ENCODE data around the gene LMCD1. TPM values are rescaled to one million over a fixed set of nuclear protein-coding genes. Genes with fewer than 3 reads are reported as not detected.
"Not testable (repeated sequence)": the region's sequence is repeated elsewhere in the genome, so short reads cannot be mapped to it uniquely, and the experiment has no call there.

LMCD1 gene
- total RNA-seq, 2 donors from 2014 or later = 2.2 to 2.9 TPM

DNA sequence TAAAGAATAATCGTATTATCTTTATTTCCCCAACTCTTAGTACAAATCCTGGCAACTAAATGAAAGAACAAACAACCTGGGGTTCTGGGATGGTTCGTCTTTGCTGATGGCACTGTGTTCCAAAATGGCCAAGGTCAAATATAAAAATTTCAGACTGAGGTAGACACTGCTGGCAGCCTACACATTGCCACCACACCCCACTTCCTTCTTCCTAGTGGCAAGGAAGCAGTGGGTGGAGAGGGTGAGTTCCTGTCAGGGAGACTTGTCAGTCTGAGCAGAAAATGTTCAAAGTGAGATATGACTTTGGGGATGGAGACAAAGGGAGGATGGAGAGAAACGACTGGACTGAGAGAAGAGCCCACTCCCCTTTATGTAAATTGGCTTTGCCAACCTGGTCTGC is 69.6 kb downstream of the LMCD1 start:
- no peak overlapping the region for H3K27ac Mint-ChIP-seq
- peaks cover 13% of the 10 kb centered on the region for H3K4me1 Mint-ChIP-seq (ENCODE audit: low read depth)
- no peak overlapping the region for H3K4me3 Mint-ChIP-seq
- H3K9me3 Mint-ChIP-seq = no peaks in the 10 kb centered on the region
- DNase-seq (no peak), ATAC-seq (replicated peaks in 1 of 2) (peak in 1 of 2 donors; percentile 30)
- H3K27me3 Mint-ChIP-seq (ENCODE audit: low read depth) = no peaks in the 10 kb centered on the region
- no peaks in the 10 kb centered on the region for H3K36me3 Mint-ChIP-seq (ENCODE audit: insufficient read depth in 2 of 2)

DNA sequence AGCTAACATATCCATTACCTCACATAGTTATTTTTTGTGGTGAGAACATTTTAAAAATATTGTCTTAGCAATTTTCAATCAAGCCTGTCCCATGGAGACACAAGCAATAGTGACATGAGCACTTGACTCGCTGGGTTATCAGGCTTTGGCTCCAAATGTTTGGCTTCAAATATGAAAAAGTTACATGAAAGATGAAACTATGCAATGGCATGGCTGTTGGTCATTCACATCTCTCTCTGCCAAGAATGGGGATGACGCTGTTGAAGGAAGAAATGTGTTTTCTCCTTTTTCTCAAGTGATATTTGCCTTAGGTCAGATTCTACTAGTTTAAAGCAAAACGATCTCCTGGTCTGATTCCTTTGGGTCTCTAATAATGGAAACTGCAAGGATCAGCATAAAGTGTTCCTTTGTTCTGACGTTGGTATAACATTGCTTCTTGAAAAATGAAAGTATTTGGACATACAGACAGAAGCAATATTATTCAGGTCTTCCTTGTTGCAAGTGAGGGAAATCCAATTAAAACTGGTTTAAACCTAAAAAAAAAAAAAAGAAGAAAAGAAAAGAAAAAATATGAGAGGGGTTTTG is 71.8 kb downstream of the LMCD1 start:
- no peak for ATAC-seq (replicated peaks in 1 of 2)
- Mint-ChIP-seq H3K4me3 (no peak overlapping the region), H3K4me1 (ENCODE audit: low read depth) (peaks cover 13% of the 10 kb centered on the region), H3K9me3 (no peaks in the 10 kb centered on the region), H3K27ac (no peak overlapping the region), H3K27me3 (ENCODE audit: low read depth) (no peaks in the 10 kb centered on the region), H3K36me3 (ENCODE audit: insufficient read depth in 2 of 2) (no peaks in the 10 kb centered on the region)
- DNase-seq = no peak

DNA sequence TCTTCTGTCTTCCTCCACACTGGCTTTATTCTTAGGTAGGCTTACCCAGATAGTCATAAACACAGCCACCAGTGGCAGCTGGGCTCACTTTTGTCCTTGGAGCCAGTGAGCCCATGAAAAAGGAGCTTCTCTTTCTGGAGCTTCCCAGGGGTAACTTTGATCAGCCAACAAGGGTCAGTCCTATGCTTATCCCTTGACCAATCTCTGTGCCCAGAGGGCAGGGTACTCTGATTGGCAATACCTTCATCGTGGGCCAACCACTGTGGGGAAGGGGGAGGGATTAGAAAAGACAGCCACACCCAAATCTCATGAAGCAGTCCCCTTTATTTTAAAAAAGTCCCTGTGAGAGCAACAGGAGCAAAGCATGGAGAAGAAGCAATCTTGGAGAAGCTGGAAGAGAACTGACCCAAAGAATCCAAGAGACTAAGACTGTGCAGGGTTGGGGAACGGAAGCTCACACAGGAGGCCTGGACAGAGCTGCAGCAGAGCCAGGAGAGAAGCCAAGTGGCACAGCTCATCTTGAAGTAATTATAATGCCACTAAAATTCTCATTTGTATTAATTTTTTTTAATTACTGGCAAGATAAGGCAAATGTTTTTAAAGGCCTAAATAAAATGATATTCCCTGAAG is 72.5 kb downstream of the LMCD1 start:
- Mint-ChIP-seq H3K27me3 (ENCODE audit: low read depth) (no peaks in the 10 kb centered on the region), H3K4me1 (ENCODE audit: low read depth) (peaks cover 13% of the 10 kb centered on the region), H3K9me3 (no peaks in the 10 kb centered on the region), H3K27ac (no peak overlapping the region), H3K36me3 (ENCODE audit: insufficient read depth in 2 of 2) (no peaks in the 10 kb centered on the region), H3K4me3 (no peak overlapping the region)
- DNase-seq = no peak
- ATAC-seq (replicated peaks in 1 of 2) = no peak

DNA sequence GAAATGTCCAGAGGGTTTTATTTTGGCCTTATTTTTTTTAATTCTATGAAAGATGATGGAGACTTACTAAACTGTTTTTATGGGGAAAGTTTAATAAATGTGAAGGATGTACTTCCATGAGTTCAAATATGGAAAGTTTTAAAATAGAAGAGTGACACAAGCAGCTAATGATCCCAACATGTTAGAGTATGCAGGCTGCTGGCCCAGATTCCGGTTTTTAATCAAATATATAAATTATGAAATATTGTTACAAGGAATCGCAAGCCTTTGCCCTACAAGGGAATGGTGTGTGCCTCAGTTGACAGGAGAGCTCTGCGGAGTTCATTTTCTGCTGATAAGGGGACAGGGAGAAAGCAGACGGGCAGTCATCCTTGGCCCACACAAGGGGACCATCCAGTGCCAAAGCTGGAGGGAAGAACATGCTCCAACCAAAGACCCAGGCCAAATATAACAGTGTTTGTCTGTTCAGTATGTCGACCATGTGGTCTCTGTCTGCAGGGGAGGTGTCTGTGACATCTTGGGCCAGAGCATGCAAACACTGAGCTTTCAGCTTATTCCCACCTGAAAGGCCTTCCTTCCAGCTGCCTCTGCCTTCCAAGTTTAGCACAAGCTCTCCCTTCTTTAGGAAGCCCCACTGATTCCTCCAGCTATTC is 73.2 kb downstream of the LMCD1 start:
- H3K36me3 Mint-ChIP-seq (ENCODE audit: insufficient read depth in 2 of 2) = no peaks in the 10 kb centered on the region
- H3K4me3 Mint-ChIP-seq = no peak overlapping the region
- no peaks in the 10 kb centered on the region for H3K27me3 Mint-ChIP-seq (ENCODE audit: low read depth)

DNA sequence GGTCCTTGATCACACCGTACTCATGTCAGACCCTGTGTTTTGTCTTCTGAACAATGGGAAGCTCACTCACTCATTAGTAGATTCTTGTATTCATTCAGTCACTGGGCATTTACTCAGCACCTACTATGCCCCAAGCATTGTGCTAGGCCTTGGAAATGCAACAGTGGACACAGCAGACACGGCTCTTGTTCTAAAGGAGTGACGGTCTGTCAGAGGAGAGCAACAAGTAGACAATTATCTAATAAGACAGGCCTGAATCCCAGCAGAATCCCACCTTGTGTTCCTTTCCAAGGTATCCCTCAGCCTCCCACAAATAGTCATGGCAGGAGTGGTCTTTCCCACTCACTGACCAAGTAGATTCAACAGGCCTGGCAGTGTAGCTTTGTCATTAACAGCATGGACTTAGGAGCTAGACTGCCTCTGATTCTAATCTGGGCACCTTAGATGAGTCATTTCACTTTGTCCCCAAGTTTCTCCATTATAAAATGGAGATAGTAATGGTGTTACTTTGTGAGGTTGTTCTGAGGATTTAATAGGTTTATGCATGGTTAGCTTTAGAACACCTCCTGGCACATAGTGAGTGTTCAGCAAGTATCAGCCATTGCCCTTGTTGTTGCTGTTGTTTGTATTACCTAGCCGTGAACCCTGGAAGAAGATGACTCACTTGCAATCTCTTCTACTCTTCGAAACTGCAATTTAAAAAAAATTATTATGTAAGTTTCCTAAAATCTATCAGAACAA is 73.9 kb downstream of the LMCD1 start:
- DNase-seq = no peak
- peaks cover 0 to 1% of the 10 kb centered on the region in 2 donors for H3K9me3 Mint-ChIP-seq
- no peak overlapping the region for H3K4me3 Mint-ChIP-seq
- no peak overlapping the region for H3K27ac Mint-ChIP-seq
- no peaks in the 10 kb centered on the region for H3K27me3 Mint-ChIP-seq (ENCODE audit: low read depth)
- H3K4me1 Mint-ChIP-seq (ENCODE audit: low read depth) = peaks cover 10% of the 10 kb centered on the region
- H3K36me3 Mint-ChIP-seq (ENCODE audit: insufficient read depth in 2 of 2) = no peaks in the 10 kb centered on the region
- no peak for ATAC-seq (replicated peaks in 1 of 2)

More for the DNA sequence above, 73.2 kb downstream of the LMCD1 start:
- Mint-ChIP-seq H3K27ac (no peak overlapping the region), H3K9me3 (no peaks in the 10 kb centered on the region), H3K4me1 (ENCODE audit: low read depth) (peaks cover 13% of the 10 kb centered on the region)
- ATAC-seq (replicated peaks in 1 of 2) (no peak), DNase-seq (no peak)

DNA sequence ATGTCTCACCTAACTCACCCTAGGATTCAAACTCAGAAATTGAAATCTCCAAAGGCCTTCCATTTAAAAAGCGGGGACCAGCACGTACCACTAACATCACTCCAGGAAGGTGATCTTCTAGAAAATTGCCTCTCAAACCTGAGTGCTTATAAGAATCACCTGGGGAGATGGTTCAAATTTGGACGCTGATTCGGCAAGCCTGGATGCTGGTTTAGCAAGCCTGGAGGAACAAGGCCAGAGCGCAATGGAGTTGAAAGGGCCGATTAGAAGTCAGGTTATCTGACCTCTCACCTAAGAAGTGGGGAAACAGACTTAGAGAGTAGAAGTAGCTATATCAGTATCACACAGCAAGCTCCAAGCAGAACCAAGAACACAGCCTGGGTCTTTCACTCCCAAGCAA is 74.8 kb downstream of the LMCD1 start:
- no peak for DNase-seq
- no peak overlapping the region for H3K4me3 Mint-ChIP-seq

DNA sequence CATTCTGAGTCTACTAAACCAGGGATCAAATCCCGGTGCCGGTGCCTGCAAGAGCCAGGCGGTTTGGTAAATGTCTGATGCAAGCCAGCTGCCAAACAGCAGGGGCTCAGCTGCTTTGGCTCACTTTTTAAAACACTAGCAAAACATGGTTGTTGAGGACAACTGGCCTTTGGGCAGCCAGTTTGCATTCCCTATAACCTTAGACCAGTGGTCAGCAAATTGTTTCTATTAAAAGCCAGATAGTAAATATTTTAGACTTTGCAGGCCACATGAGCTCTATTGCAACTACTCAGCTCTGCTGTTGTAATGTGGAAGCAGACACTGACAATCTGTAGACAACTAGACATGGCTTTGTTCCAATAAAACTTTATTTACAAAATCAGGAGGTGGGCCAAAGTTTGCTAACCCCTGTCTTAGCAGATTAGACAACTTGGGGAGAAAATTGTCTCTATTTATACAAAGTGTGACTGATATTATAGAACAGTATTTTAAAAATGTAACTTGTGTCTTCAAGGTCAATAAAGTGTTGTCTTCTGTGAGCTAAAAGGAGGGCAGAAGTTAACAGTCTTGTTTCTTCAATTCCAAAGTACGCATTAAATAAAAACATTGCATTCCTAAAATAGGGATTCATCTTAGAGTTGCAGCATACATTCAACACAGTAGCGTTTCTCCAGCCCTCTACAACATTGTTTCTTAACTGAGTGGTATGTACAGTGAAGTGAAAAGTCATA is 75.4 kb downstream of the LMCD1 start:
- H3K27ac Mint-ChIP-seq = no peak overlapping the region
- H3K4me3 Mint-ChIP-seq = no peak overlapping the region
- H3K4me1 Mint-ChIP-seq (ENCODE audit: low read depth) = no peaks in the 10 kb centered on the region
- H3K27me3 Mint-ChIP-seq (ENCODE audit: low read depth) = no peaks in the 10 kb centered on the region
- peaks cover 0 to 1% of the 10 kb centered on the region in 2 donors for H3K9me3 Mint-ChIP-seq
- ATAC-seq (replicated peaks in 1 of 2) (no peak), DNase-seq (no peak)
- H3K36me3 Mint-ChIP-seq (ENCODE audit: insufficient read depth in 2 of 2) = no peaks in the 10 kb centered on the region

More for the DNA sequence above, 74.8 kb downstream of the LMCD1 start:
- no peaks in the 10 kb centered on the region for H3K27me3 Mint-ChIP-seq (ENCODE audit: low read depth)
- ATAC-seq (replicated peaks in 1 of 2) = no peak
- no peak overlapping the region for H3K27ac Mint-ChIP-seq
- H3K9me3 Mint-ChIP-seq = peaks cover 0 to 1% of the 10 kb centered on the region in 2 donors
- H3K36me3 Mint-ChIP-seq (ENCODE audit: insufficient read depth in 2 of 2) = no peaks in the 10 kb centered on the region
- peaks cover under 1% of the 10 kb centered on the region for H3K4me1 Mint-ChIP-seq (ENCODE audit: low read depth)

DNA sequence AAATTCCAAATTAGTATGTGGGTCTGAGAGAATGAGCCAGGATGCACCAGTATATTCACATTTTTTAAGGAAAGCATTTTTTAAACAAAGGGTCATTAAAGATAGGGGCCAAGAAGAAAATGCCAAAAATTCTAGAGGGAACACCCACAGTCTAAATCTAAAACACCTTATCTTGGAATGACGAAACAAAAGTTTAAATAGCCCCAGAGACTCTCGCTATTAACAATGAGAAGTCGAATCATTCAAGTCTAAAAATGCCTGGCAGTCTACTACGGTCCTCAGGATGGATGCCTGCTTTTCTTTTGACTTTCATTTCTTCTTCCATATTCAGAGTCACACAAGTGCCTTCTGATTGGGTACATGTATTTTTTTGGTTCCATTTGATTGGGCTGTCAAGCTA is 76.7 kb downstream of the LMCD1 start:
- Mint-ChIP-seq H3K27ac (no peak overlapping the region), H3K27me3 (ENCODE audit: low read depth) (no peaks in the 10 kb centered on the region), H3K4me1 (ENCODE audit: low read depth) (no peaks in the 10 kb centered on the region), H3K36me3 (ENCODE audit: insufficient read depth in 2 of 2) (no peaks in the 10 kb centered on the region), H3K4me3 (no peak overlapping the region), H3K9me3 (peaks cover 0 to 1% of the 10 kb centered on the region in 2 donors)
- no peak for ATAC-seq (replicated peaks in 1 of 2)
- DNase-seq = no peak

DNA sequence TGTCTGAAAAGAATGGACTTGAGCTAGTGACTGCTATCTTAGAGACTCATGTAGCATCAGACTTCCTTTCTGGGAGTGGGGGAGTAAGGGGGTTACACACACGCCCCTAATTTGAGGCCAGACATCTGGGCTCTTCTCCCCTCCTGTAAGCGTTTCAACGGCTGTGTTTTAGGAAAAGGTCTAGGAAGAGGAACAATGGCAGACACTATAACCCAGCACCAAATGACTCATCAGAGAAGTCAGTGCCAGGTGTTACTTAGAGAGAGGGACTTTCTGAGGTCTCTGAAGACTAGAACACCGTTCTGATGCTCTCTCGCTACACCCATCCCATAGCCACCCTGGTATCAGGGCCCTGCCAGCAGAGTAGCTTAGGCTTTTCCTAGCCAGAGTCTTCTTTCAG is 77.5 kb downstream of the LMCD1 start:
- ATAC-seq (replicated peaks in 1 of 2) = no peak
- Mint-ChIP-seq H3K4me1 (ENCODE audit: low read depth) (no peaks in the 10 kb centered on the region), H3K36me3 (ENCODE audit: insufficient read depth in 2 of 2) (no peaks in the 10 kb centered on the region), H3K27me3 (ENCODE audit: low read depth) (no peaks in the 10 kb centered on the region), H3K27ac (no peak overlapping the region), H3K9me3 (peaks cover 0 to 1% of the 10 kb centered on the region in 2 donors), H3K4me3 (no peak overlapping the region)
- no peak for DNase-seq

DNA sequence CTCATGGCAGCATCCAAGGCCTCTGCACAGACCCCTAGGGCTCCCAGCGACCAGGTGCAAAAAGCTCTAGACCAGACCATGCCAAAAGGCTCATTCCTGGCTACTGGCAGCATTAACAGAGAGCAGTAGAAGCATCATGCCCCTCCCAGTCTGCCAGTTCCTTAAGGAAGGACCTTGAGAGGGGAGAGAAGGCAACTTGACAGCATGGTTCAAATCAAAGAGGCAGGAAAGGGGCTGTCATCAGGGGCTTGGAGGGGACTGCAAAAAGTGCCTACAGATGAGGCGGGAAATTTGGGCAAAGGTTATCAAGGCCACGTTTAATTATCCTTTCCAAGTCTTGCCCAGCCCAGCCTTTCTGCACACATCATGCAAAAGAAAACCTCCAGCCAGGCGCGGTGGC is 78.3 kb downstream of the LMCD1 start:
- DNase-seq = no peak

DNA sequence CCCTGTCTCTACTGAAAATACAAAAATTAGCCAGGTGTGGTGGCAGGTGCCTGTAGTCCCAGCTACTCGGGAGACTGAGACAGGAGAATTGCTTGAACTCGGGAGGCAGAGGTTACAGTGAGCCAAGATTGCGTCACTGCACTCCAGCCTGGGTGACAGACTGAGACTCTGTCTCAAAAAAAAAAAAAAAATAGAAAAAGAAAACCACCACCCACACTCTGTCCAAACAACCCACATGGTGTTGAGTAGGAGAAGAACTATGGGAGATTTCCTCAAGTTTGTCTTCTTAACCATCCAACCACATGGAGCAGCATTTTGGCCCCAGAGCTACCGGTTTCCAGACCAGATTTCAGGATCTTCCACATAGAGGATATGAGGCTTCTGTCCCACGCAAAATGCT is 78.8 kb downstream of the LMCD1 start:
- H3K4me1 Mint-ChIP-seq (ENCODE audit: low read depth); ATAC-seq (replicated peaks in 1 of 2); H3K36me3 Mint-ChIP-seq (ENCODE audit: insufficient read depth in 2 of 2); H3K9me3 Mint-ChIP-seq; H3K27me3 Mint-ChIP-seq (ENCODE audit: low read depth); H3K4me3 Mint-ChIP-seq; DNase-seq; H3K27ac Mint-ChIP-seq: not testable (repeated sequence)

More for the DNA sequence above, 78.3 kb downstream of the LMCD1 start:
- Mint-ChIP-seq H3K27ac (no peak overlapping the region), H3K4me3 (no peak overlapping the region), H3K36me3 (ENCODE audit: insufficient read depth in 2 of 2) (no peaks in the 10 kb centered on the region), H3K27me3 (ENCODE audit: low read depth) (no peaks in the 10 kb centered on the region), H3K4me1 (ENCODE audit: low read depth) (no peaks in the 10 kb centered on the region), H3K9me3 (peaks cover 0 to 1% of the 10 kb centered on the region in 2 donors)
- no peak for ATAC-seq (replicated peaks in 1 of 2)

DNA sequence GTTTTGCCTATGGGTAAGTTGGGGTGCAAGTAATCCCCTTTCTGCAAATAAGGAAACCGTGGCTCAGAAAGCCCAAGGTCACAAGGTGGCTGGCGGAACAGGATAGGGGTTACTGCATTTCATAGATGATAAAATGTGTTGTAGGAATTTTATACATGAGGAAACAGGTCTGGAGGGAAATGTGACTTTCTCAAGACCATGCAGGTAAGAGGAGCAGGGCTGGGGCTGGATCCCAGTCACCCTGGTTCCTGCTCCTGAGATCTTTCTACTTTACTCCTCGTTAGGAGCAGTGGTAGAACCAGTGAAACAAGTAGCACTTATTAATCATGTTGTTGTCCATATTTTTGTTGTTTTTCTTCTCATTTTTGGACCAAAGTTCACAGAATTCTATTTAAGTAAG is 79.8 kb downstream of the LMCD1 start:
- no peaks in the 10 kb centered on the region for H3K27me3 Mint-ChIP-seq (ENCODE audit: low read depth)
- no peaks in the 10 kb centered on the region for H3K36me3 Mint-ChIP-seq (ENCODE audit: insufficient read depth in 2 of 2)
- ATAC-seq (replicated peaks in 1 of 2) (no peak), DNase-seq (no peak)
- no peaks in the 10 kb centered on the region for H3K4me1 Mint-ChIP-seq (ENCODE audit: low read depth)
- H3K27ac Mint-ChIP-seq = no peak overlapping the region
- H3K4me3 Mint-ChIP-seq = no peak overlapping the region
- H3K9me3 Mint-ChIP-seq = peaks cover 0 to 1% of the 10 kb centered on the region in 2 donors

All from activated T-cell treated with anti-CD3 and anti-CD28 coated beads, Interleukin-2, amount 50 U/mL, for 72 hours (primary cell).